Measurements from ENCODE around the gene SMIM41.
A peak's percentile ranks its signal among the peaks of the same experiment; 100 is the strongest.

SMIM41 gene

DNA sequence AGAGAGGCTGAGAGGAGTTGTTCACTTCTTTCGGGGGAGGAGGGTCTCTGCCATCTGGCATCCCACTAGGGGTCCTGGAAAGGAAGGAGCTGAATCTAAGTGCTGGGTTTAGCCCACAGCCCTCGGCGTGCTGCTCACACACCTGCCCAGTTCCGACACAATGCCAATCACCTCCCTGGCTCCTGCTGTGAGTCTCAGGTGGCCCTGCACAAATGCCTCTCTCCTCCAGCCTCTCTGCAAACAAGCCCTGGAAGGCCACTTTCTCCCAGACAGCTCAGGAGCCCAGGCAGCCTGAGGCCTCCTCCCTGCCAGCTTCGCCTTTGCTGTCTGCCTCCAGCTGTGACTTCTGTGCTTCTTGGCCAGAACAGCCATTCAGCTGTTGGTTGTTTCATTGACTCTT, 51.2 kb downstream of the SMIM41 start:
- no peak for TF ChIP-seq Cebpa-rat (IDR thresholded peaks at IDR 0.05)
- H4K20me1 ChIP-seq: no peaks in the 10 kb centered on the region
- peak overlapping the region; percentile 33 for H3K4me2 ChIP-seq
- no peaks in the 10 kb centered on the region for H3K9me3 ChIP-seq
- H3K4me3 ChIP-seq: no peak overlapping the region
- no peaks in the 10 kb centered on the region for H3K27me3 ChIP-seq
- H3K9ac ChIP-seq: 0 out of 2 replicates have a peak overlapping the region, but pooled peaks have one; percentile 2
- H3K4me1 ChIP-seq: peaks cover 55% of the 10 kb centered on the region
- H3K36me3 ChIP-seq: no peaks in the 10 kb centered on the region
- H3K27ac ChIP-seq: peak overlapping the region; percentile 8; the same call in 1 of the 2 replicates

DNA sequence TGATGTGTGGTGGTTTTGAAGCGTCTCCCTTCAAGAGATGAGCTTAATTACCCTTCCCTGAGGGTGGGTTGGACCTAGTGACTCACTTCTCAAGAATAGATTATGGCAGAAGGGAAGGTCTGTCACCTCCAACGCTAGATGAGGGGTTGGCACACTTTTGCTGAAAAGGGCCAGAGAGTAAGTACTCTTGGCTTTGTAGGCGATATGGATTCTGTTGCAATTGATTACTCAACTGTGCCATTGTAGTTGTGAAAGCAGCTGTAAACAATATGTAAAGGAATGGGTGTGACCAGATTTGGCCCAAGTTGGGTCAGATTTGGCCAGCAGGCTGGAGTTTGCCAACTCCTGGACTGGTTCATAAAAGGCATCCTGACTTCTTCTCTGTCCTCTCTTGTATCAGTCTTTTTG, 53.3 kb downstream of the SMIM41 start:
- Histone ChIP-seq H3K9me3 (no peaks in the 10 kb centered on the region), H3K27ac (no peak overlapping the region), H3K4me3 (no peak overlapping the region), H3K4me1 (peaks cover 34% of the 10 kb centered on the region), H3K4me2 (no peak overlapping the region), H4K20me1 (no peaks in the 10 kb centered on the region), H3K36me3 (no peaks in the 10 kb centered on the region), H3K27me3 (no peaks in the 10 kb centered on the region), H3K9ac (no peak overlapping the region)
- no peak for TF ChIP-seq Cebpa-rat (IDR thresholded peaks at IDR 0.05)

DNA sequence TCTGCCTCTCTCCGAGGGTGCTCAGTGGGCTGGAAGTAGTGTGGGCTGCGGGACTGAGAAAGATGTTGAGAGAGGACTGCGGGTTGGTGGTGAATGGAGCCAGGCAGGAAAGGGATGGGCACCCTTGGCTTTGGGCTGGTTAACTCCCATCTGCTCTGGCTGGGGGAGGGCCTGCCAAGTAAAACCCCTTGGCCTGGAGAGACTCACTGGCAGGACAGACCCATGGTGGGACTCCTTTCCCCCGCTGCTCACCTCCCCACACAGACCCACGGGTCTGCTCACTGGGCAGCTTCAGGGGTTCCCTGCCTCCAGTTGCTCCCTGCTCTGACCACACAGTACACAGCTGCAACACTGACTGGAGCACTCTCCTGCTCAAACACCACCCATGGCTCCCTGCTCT, 58.2 kb downstream of the SMIM41 start:
- Histone ChIP-seq H3K9me3 (no peaks in the 10 kb centered on the region), H4K20me1 (no peaks in the 10 kb centered on the region), H3K4me3 (no peak overlapping the region), H3K36me3 (no peaks in the 10 kb centered on the region), H3K9ac (no peak overlapping the region), H3K27ac (no peak overlapping the region), H3K4me1 (peaks cover 29% of the 10 kb centered on the region), H3K4me2 (no peak overlapping the region), H3K27me3 (no peaks in the 10 kb centered on the region)
- TF ChIP-seq Cebpa-rat (IDR thresholded peaks at IDR 0.05): no peak

DNA sequence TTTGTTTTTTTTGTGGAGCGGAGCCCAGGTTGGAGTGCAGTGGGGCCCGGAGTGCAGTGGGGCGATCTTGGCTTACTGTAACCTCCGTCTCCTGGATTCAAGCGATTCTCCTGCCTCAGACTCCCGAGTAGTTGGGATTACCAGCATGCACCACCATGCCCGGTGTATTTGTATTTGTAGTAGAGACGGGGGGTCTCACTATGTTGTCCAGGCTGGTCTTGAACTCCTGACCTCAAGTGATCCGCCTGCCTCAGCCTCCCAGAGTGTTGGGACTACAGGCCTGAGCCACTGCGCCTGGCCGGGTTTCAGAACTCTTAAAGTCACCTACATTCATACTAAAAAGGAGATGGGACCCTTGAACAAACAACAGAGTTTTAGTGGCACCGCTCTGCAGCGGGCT, 59.6 kb downstream of the SMIM41 start:
- Histone ChIP-seq H3K9ac (no peak overlapping the region), H4K20me1 (no peaks in the 10 kb centered on the region), H3K27ac (no peak overlapping the region), H3K27me3 (no peaks in the 10 kb centered on the region), H3K4me2 (peak overlapping the region; percentile 40), H3K9me3 (no peaks in the 10 kb centered on the region), H3K36me3 (no peaks in the 10 kb centered on the region), H3K4me1 (peaks cover 29% of the 10 kb centered on the region), H3K4me3 (no peak overlapping the region)
- TF ChIP-seq Cebpa-rat (IDR thresholded peaks at IDR 0.05): no peak

DNA sequence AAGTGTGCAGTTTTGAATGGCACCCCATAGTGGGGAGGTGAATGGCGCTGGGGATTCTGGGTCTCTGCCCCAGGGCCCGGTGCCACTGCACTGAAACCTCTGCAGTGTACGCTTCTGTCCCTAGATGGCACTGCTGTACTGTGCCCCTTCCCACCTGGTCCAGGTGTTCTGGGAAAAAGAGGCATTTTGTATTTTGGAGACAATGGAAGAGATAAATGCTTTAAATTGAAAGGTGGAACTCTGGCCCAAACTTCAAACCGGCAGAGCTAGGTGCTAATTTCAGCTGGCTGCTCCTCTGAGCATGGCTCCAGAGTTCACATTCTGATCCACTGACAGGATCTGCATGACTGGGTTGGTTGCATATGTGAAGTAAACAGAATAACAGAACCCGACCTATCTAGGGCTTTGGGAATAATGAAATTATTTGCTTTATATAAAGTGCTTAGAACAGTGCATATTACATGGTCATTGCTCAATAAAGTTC, 60.1 kb downstream of the SMIM41 start:
- no peaks in the 10 kb centered on the region for H3K9me3 ChIP-seq
- no peaks in the 10 kb centered on the region for H3K27me3 ChIP-seq
- H3K4me2 ChIP-seq: peak overlapping the region; percentile 40; the same call in 1 of the 2 replicates
- H4K20me1 ChIP-seq: no peaks in the 10 kb centered on the region
- TF ChIP-seq Cebpa-rat (IDR thresholded peaks at IDR 0.05): no peak
- no peak overlapping the region for H3K9ac ChIP-seq
- no peak overlapping the region for H3K4me3 ChIP-seq
- no peak overlapping the region for H3K27ac ChIP-seq
- H3K4me1 ChIP-seq: peaks cover 29% of the 10 kb centered on the region
- H3K36me3 ChIP-seq: no peaks in the 10 kb centered on the region

DNA sequence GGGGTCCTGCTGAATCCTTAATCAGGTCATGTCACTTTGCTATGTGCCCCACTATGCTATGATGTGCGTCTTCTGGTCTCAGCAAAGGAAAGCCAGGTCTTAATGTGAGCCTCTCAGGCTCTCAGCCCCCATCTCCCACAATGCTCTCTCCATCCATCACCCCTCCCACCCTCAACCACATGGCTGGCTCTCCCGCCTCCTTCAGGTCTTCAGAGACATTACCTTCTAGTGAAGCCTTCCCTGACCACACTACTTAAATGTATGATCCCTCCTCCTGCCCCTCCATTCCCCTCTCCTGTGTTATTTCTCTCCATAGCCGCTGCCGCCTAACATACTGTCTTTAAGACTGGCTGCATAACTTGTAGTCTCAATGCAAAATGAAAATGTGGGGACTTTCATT, 61.8 kb downstream of the SMIM41 start:
- Histone ChIP-seq H3K27me3 (no peaks in the 10 kb centered on the region), H3K9me3 (no peaks in the 10 kb centered on the region), H4K20me1 (no peaks in the 10 kb centered on the region), H3K4me1 (peaks cover 29% of the 10 kb centered on the region), H3K9ac (no peak overlapping the region), H3K4me3 (no peak overlapping the region), H3K27ac (no peak overlapping the region), H3K4me2 (no peak overlapping the region), H3K36me3 (no peaks in the 10 kb centered on the region)
- TF ChIP-seq Cebpa-rat (IDR thresholded peaks at IDR 0.05): no peak

DNA sequence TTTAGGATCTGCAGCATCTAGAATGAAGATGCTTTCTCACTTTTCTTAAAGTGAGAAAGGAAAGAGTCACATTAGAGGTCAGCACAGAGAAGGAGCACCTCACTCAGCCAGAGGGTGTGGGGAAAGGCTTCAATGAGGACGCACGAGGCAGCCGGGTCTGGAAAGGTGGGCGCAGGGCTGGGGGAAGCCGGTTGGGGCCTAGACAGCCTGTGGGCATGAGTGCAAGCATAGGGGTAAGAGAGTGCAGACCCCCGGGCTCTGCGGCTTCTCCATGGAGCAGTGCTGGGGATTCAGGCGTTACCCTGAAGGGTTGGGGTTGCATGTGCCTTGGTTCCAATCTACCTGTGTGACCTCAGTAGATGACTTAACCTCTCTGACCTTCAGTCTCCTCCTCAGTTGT, 62.4 kb downstream of the SMIM41 start:
- TF ChIP-seq Cebpa-rat (IDR thresholded peaks at IDR 0.05): no peak
- no peaks in the 10 kb centered on the region for H3K36me3 ChIP-seq

DNA sequence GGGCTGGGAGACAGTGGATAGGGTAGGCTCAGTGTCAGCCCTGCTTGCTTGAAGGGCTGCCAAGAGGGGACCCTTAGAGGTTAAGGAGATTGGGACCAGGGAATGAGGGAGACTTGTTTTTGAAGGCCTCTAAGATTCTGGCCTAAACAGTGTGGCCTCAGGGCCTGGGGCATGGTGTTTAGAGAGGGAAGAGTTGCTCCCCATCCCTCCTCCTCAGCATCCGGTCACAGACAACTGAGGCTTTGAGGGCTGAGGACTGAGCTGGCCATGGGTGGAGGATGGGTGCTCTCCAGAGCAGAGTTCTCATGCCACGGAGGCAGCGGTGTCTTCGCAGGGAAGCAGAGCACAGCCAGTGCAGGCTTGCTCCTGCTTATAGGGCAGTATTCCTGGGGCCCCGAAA, 62.9 kb downstream of the SMIM41 start:
- Histone ChIP-seq H4K20me1 (no peaks in the 10 kb centered on the region), H3K4me3 (no peak overlapping the region), H3K27me3 (no peaks in the 10 kb centered on the region), H3K4me1 (peaks cover 30% of the 10 kb centered on the region), H3K9ac (no peak overlapping the region), H3K27ac (no peak overlapping the region), H3K9me3 (no peaks in the 10 kb centered on the region), H3K4me2 (no peak overlapping the region), H3K36me3 (no peaks in the 10 kb centered on the region)
- no peak for TF ChIP-seq Cebpa-rat (IDR thresholded peaks at IDR 0.05)

More for the DNA sequence above, 62.4 kb downstream of the SMIM41 start:
- peaks cover 29% of the 10 kb centered on the region for H3K4me1 ChIP-seq
- H3K27ac ChIP-seq: no peak overlapping the region
- no peak overlapping the region for H3K9ac ChIP-seq
- no peaks in the 10 kb centered on the region for H3K27me3 ChIP-seq
- H3K9me3 ChIP-seq: no peaks in the 10 kb centered on the region
- no peak overlapping the region for H3K4me2 ChIP-seq
- H3K4me3 ChIP-seq: no peak overlapping the region
- no peaks in the 10 kb centered on the region for H4K20me1 ChIP-seq

DNA sequence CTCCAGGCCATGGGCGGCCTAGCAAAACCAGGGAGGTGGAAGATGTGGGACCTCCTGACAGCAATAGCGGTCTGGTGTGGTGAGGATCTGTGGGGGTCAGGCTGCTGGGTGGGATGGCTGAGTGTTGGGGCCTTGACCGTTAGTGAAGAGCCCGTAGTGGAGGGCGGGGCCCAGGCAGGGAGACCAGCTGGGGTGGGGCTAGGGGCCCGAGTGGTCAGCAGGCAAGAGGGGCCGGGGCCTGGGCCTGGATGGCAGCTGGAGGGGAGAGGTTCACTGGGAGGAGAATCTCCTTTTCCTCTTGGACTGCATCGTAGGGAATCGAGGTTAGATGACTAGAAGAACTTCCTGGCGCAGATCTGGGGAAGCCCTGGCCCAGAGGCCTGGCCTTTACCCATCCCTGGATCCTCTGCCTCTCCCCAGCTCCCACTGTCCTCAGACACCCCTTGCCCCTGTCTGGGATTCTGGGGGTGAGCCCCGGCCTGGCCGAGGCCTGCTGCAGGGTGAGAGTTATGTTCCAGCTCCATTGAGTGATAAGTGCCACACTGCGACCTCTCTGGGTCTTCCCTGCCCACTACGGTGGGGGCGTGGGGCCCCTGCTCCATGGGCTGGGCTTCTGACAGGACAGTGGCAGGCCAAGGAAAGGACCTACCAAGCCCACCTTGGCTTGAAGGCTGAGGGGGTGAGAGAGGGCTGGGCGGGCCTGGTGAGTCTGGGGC, 65.2 kb downstream of the SMIM41 start:
- no peak overlapping the region for H3K27ac ChIP-seq
- no peak for TF ChIP-seq Cebpa-rat (IDR thresholded peaks at IDR 0.05)

DNA sequence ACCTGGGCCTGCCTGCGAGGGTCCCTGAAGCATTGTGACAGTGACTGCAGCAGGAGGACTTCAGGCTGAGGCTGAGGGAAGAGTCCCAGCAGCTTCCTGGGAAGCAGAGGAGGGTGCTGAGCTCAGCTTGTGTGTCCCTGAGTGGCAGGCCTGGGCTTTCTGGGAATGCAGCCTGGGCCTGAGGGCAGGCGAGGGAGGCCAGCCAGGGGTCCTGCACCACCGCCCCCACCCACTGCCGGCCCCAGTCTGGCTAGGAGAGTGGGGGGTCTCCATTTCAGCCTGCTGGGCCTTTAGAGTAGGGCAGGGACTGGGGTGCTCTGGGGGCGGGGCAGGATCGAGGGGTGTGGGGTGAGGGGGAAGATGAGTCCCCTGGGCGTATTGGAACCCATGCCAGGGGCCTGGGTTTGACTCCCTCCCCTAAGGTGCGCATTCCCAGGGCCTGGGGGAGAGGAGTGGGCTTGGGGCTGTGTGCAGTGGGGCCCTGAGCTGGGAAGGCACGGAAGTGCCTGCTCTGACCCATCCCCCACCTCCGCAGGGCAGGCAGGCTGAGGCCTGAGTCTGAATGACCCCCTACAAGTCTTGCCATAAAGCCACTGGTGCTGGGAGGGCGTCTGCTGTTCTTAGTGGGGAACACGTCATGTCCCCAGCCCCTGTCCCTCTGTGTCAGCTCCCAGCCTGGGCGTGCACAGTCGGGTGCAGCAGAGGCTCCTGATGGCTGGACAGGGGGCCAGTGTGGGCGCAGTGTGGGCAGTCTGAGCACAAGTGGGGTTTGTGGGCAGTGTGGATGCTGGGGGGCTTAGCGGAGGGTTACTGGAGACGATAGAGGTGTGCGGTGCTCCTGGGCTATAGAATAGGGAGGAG, 66.0 kb downstream of the SMIM41 start:
- Histone ChIP-seq H3K36me3 (no peaks in the 10 kb centered on the region), H3K4me3 (no peak overlapping the region), H4K20me1 (no peaks in the 10 kb centered on the region), H3K9ac (no peak overlapping the region), H3K9me3 (no peaks in the 10 kb centered on the region), H3K27me3 (no peaks in the 10 kb centered on the region), H3K27ac (no peak overlapping the region), H3K4me1 (peaks cover 20% of the 10 kb centered on the region), H3K4me2 (no peak overlapping the region)
- TF ChIP-seq Cebpa-rat (IDR thresholded peaks at IDR 0.05): no peak

More for the DNA sequence above, 65.2 kb downstream of the SMIM41 start:
- H3K9me3 ChIP-seq: no peaks in the 10 kb centered on the region
- H3K9ac ChIP-seq: no peak overlapping the region
- H3K27me3 ChIP-seq: no peaks in the 10 kb centered on the region
- H3K4me2 ChIP-seq: no peak overlapping the region
- H3K36me3 ChIP-seq: no peaks in the 10 kb centered on the region
- H4K20me1 ChIP-seq: no peaks in the 10 kb centered on the region
- no peak overlapping the region for H3K4me3 ChIP-seq
- peaks cover 28% of the 10 kb centered on the region for H3K4me1 ChIP-seq

Measured in BLaER1 (cell line).